ENCODE data around the gene MGA. TPM values are rescaled to one million over a fixed set of nuclear protein-coding genes. Genes with fewer than 3 reads are reported as not detected.

Gene MGA
- total RNA-seq, 1 experiment from 2014 or later, result 35.9 TPM

GRCh38 chr15:41804361-41804760, 144.2 kb downstream of the MGA start (continued):
- TF ChIP-seq NFE2L1 (CRISPR knock-in tag; IDR thresholded peaks at IDR 0.05), result no peak
- TF ChIP-seq ETV6 (CRISPR knock-in tag; IDR thresholded peaks at IDR 0.05), result no peak
- TF ChIP-seq, protein P1, sequence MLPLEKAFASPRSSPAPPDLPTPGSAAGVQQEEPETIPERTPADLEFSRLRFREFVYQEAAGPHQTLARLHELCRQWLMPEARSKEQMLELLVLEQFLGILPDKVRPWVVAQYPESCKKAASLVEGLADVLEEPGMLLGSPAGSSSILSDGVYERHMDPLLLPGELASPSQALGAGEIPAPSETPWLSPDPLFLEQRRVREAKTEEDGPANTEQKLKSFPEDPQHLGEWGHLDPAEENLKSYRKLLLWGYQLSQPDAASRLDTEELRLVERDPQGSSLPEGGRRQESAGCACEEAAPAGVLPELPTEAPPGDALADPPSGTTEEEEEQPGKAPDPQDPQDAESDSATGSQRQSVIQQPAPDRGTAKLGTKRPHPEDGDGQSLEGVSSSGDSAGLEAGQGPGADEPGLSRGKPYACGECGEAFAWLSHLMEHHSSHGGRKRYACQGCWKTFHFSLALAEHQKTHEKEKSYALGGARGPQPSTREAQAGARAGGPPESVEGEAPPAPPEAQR (CRISPR knock-in tag; IDR thresholded peaks at IDR 0.05), result no peak
- no peak for TF ChIP-seq SP1 (CRISPR knock-in tag; conservative IDR thresholded peaks at IDR 0.05)
- TF ChIP-seq ZNF317 (CRISPR knock-in tag; IDR thresholded peaks at IDR 0.05; ENCODE audit: borderline replicate concordance, low read depth), result no peak
- no peak for TF ChIP-seq ATF1 (CRISPR knock-in tag; IDR thresholded peaks at IDR 0.05)
- TF ChIP-seq TEAD4 (CRISPR knock-in tag; IDR thresholded peaks at IDR 0.05), result no peak

DNA sequence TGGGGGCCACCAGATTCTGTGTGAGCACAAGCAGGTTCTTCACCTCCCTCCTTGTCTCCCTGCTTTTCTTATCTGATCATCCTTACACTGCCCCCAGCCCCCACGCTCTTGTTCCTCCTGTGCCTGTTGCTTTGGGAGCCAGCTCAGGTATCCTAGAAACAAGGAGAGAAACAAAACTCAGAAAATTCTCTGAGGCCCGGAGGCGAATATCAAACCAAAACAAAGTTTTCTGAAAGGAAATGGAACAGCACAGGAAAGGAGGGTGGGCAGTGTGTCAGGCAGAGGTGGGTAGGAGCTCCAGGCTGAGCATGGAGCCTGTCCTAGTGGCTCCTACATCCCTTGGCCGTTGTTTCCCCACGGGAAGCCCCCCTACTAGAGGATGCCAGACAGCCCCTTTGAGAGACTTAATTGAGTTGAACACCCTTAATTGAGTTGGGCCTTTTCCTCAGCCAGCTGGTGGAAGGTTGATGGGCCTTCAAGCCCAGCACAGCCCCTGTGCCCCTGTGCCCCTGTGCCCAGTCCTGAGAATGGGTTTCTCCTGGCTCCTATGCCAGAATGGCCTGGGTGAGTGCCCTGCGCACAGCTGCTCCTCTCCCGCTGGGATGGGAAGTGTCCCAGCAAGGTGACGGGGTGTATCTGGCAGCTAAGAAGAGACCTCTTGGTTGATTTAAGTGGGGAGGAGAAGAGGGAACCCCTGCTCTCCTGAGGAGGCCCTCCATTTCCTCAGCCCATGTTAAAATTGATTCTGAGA, 144.9 kb downstream of the MGA start:
- Mint-ChIP-seq H3K4me1 (peaks cover 3% of the 10 kb centered on the region; the same call in 1 of the 2 replicates), H3K27ac (0 out of 2 replicates have a peak overlapping the region, but pooled peaks have one; percentile 2), H3K27me3 (ENCODE audit: low read depth) (no peaks in the 10 kb centered on the region), H3K4me3 (no peak overlapping the region), H3K9me3 (no peaks in the 10 kb centered on the region), H3K36me3 (no peaks in the 10 kb centered on the region)
- ChIA-PET CTCF (interaction anchor here (2.3 to 7.5 kb wide), 2 partner anchors 31 to 100 kb away, joined by 7 to 83 read pairs; partner anchors contain the start of gene MAPKBP1), POLR2A (no interaction called here)
- DNase-seq (ENCODE audit: low spot score) (no peak), ATAC-seq (no peak)
- TF ChIP-seq TEAD4 (CRISPR knock-in tag; IDR thresholded peaks at IDR 0.05) (no peak), JUN (CRISPR knock-in tag; IDR thresholded peaks at IDR 0.05) (no peak), MYBL2 (CRISPR knock-in tag; IDR thresholded peaks at IDR 0.05) (no peak), MAX (CRISPR knock-in tag; IDR thresholded peaks at IDR 0.05) (no peak), EMX1 (CRISPR knock-in tag; IDR thresholded peaks at IDR 0.05) (no peak), SOX15 (CRISPR knock-in tag; IDR thresholded peaks at IDR 0.05) (no peak), FOXP1 (CRISPR knock-in tag; IDR thresholded peaks at IDR 0.05; ENCODE audit: borderline replicate concordance) (no peak), NR2C2 (CRISPR knock-in tag; IDR thresholded peaks at IDR 0.05) (no peak), PREB (CRISPR knock-in tag; IDR thresholded peaks at IDR 0.05; ENCODE audit: borderline replicate concordance) (no peak), ZNF263 (CRISPR knock-in tag; IDR thresholded peaks at IDR 0.05; ENCODE audit: low read depth) (no peak), JAZF1 (CRISPR knock-in tag; IDR thresholded peaks at IDR 0.05) (no peak), ZNF219 (CRISPR knock-in tag; IDR thresholded peaks at IDR 0.05; ENCODE audit: borderline replicate concordance) (no peak), ETV6 (CRISPR knock-in tag; IDR thresholded peaks at IDR 0.05) (no peak), RORB (CRISPR knock-in tag; IDR thresholded peaks at IDR 0.05) (no peak), GRHL2 (CRISPR knock-in tag; IDR thresholded peaks at IDR 0.05; ENCODE audit: insufficient replicate concordance, severe bottlenecking) (no peak), MXD4 (CRISPR knock-in tag; IDR thresholded peaks at IDR 0.05; ENCODE audit: borderline replicate concordance) (no peak)
- TF ChIP-seq, protein P1 (CRISPR knock-in tag; IDR thresholded peaks at IDR 0.05), result no peak
- TF ChIP-seq, protein P2, sequence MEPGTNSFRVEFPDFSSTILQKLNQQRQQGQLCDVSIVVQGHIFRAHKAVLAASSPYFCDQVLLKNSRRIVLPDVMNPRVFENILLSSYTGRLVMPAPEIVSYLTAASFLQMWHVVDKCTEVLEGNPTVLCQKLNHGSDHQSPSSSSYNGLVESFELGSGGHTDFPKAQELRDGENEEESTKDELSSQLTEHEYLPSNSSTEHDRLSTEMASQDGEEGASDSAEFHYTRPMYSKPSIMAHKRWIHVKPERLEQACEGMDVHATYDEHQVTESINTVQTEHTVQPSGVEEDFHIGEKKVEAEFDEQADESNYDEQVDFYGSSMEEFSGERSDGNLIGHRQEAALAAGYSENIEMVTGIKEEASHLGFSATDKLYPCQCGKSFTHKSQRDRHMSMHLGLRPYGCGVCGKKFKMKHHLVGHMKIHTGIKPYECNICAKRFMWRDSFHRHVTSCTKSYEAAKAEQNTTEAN (CRISPR knock-in tag; IDR thresholded peaks at IDR 0.05), result no peak
- TF ChIP-seq, protein P3, sequence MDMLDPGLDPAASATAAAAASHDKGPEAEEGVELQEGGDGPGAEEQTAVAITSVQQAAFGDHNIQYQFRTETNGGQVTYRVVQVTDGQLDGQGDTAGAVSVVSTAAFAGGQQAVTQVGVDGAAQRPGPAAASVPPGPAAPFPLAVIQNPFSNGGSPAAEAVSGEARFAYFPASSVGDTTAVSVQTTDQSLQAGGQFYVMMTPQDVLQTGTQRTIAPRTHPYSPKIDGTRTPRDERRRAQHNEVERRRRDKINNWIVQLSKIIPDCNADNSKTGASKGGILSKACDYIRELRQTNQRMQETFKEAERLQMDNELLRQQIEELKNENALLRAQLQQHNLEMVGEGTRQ (CRISPR knock-in tag; IDR thresholded peaks at IDR 0.05), result no peak

Data from WTC11 (cell line).